ENCODE results near the gene RSBN1L.

DNA sequence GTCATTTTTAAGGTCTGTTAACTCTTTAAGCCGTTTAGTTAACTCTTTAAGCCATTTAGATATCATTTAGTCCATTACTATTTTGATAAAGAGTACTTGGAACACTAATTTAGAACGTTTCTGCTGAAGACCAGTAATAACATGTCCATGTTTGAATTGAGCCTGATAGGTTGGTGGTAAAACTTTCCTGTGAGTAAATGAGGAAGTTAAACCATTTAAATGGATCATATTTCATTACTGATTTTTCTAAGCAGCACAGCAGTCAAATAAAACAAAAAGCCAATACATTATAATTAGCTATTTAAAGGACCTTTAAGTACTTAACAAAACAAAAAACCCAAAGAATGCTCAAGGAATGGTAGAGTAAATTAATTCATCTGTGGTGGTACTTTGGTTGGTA, 131.7 kb downstream of the RSBN1L start:
- TF ChIP-seq POLR2A (IDR thresholded peaks at IDR 0.05; ENCODE audit: low read depth, low read length) (no peak), CTCF (IDR thresholded peaks at IDR 0.05; ENCODE audit: extremely low read depth in 1 of 2, insufficient read depth in 1 of 2, low read depth in 1 of 2, low read length in 2 of 2) (no peak), POLR2AphosphoS5 (IDR thresholded peaks at IDR 0.05; ENCODE audit: insufficient read depth, low read depth, low read length) (no peak), JUN (IDR thresholded peaks at IDR 0.05; ENCODE audit: borderline replicate concordance, insufficient read depth, insufficient read length, low read depth) (no peak), EZH2 (IDR thresholded peaks at IDR 0.05; ENCODE audit: borderline replicate concordance, low read depth, low read length, severe bottlenecking) (no peak), GATA2 (IDR thresholded peaks at IDR 0.05; ENCODE audit: insufficient read depth, insufficient read length, low read depth, low read length) (no peak)
